Occipital lobe (tissue), 2 donors: ENCODE data around the gene KLK11. TPM values are rescaled to one million over a fixed set of nuclear protein-coding genes. Genes with fewer than 3 reads are reported as not detected.

Source experiments
- DNase-seq: peaks from one replicate; lab custom pipeline; 2025; lab: John Stamatoyannopoulos, UW
- total RNA-seq: library from RNA; depleted of rRNA; stranded (reverse); fragments of >200 nt; gene quantifications from one replicate; pipeline ENCODE4 v1.2.3, GENCODE V29; 2014

The KLK11 gene
- total RNA-seq = not detected

- DNase-seq = no peak
Observed at GRCh38 chr19:51026554-51026831, at the start of gene KLK11. Gene KLK11 (minus strand): TSS chr19:51026616. CDS start chr19:51025631, 985 bp downstream.

- no peak for DNase-seq
Observed at GRCh38 chr19:51075998-51076397, 49.6 kb upstream of the KLK11 start.

GRCh38 chr19:51071095-51071405 lies 44.6 kb upstream of the KLK11 start:
- no peak for DNase-seq

- no peak for DNase-seq
Observed at GRCh38 chr19:51070334-51071094, 44.1 kb upstream of the KLK11 start.

GRCh38 chr19:51066393-51067186 lies 40.2 kb upstream of the KLK11 start:
- no peak for DNase-seq

- DNase-seq = no peak
Observed at GRCh38 chr19:51065221-51065960, 39.0 kb upstream of the KLK11 start.

GRCh38 chr19:51064534-51065220 lies 38.3 kb upstream of the KLK11 start, which contains the start of gene KLK13:
Gene KLK13 (minus strand): TSS chr19:51065092. CDS start chr19:51065067, 25 bp downstream.
- DNase-seq = no peak

- DNase-seq = no peak
Observed at GRCh38 chr19:51063664-51064063, 37.2 kb upstream of the KLK11 start.

GRCh38 chr19:51060973-51061372 lies 34.6 kb upstream of the KLK11 start:
- no peak for DNase-seq

- DNase-seq = no peak
Observed at GRCh38 chr19:51060336-51060735, 33.9 kb upstream of the KLK11 start.

- DNase-seq = no peak
Observed at GRCh38 chr19:51059715-51060114, 33.3 kb upstream of the KLK11 start.

GRCh38 chr19:51055866-51056265 lies 29.4 kb upstream of the KLK11 start:
- no peak for DNase-seq

GRCh38 chr19:51047031-51047335 lies 20.6 kb upstream of the KLK11 start:
- DNase-seq = no peak

- DNase-seq = no peak
Observed at GRCh38 chr19:51044327-51044726, 17.9 kb upstream of the KLK11 start.

GRCh38 chr19:51043497-51043896 lies 17.1 kb upstream of the KLK11 start:
- no peak for DNase-seq

GRCh38 chr19:51040151-51040550 lies 13.7 kb upstream of the KLK11 start:
- no peak for DNase-seq

GRCh38 chr19:51036519-51036918 lies 10.1 kb upstream of the KLK11 start:
- DNase-seq = no peak

- no peak for DNase-seq
Observed at GRCh38 chr19:51034704-51035103, 8.3 kb upstream of the KLK11 start, which contains the start of gene KLK12. Gene KLK12 (minus strand): TSS chr19:51035002. CDS start chr19:51034621, 381 bp downstream.

- DNase-seq = no peak
Observed at GRCh38 chr19:51031880-51032225, 5.4 kb upstream of the KLK11 start.

GRCh38 chr19:51031220-51031879 lies 4.9 kb upstream of the KLK11 start:
- DNase-seq = no peak

GRCh38 chr19:51030631-51031030 lies 4.2 kb upstream of the KLK11 start:
- DNase-seq = no peak
